Measurements from ENCODE around the gene PRSS36.
"Not testable (repeated sequence)": the region's sequence is repeated elsewhere in the genome, so short reads cannot be mapped to it uniquely, and the experiment has no call there.

PRSS36 gene

DNA sequence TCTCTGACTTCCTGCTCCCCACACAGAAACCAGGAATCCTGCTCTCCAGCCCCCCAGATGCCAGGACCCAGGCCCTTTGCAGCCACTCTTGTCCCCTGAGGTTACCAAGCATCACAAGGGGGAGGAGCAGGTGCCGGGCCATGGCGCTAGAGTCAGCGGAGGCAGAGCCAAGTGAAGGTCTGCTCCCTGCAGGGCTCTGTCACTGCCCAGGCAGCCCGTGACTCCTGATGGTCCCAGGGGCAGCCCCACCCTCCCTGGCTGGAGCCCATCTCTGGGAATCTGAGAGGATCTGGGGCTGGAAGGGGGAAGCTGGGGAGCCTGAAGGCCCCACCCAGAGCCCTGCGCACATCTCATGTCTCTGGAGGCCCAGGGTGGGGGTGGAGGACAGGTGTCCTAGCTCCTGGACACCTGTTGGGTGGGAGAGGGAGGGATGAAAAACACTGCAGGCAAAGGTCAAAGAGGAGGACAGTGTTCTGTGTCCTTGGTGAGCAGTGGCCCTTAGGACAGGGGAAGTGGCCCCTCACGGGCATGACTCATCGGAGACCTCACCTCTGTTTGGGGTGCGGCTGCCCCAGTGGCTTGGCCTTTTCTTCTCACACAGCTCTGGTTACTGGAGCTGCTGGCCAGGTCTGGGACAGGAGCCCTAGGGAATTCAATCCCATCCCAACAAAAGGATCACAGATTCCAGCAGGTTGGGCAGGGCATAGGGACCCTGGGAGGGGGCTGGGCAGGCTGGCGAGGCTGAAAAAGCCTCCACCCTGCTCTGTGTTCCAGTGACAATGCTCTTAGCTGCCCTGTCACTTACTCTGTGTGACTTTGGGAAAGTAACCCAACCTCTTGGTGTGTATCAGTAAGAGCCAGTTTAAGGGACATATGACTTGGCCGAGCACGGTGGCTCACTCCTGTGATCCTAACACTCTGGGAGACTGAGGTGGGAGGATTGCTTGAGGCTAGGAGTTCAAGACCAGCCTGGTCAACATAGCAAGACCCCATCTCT, at the start of gene PRSS36:
Gene PRSS36 (minus strand): TSS at position 173 of the 997 bp plus-strand sequence. CDS start 31 bp downstream, at position 142.
- no peak for DNase-seq (ENCODE audit: low read depth)

DNA sequence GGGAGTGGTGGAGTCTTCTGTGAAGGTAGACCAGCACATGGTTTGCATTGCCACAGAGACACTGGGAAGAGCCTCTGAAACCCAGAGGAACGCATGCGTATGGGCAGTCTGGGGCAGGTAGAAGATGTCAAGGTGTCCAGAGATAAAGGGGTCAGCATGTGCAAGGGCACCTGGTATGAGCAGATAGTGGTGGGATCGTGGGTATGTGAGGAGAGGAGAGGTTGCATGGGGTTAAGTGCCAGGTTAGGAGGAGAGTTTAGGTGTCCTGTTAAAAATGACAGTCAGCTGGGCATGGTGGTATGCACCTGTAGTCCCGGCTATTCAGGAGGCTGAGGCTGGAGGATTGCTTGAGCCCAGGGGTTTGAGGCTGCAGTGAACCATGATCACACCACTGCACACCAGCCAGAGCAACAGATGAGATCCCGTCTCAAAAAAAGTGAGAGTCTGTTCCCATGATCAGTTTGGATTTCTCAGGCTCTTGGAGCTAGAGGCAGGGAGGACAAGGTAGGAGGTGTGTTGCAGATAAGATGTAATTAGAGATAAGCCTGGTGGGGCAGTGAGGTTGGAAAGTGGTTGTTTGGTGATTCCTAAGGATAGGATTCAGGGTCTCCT, 49.7 kb upstream of the PRSS36 start:
- no peak for DNase-seq (ENCODE audit: low read depth)

DNA sequence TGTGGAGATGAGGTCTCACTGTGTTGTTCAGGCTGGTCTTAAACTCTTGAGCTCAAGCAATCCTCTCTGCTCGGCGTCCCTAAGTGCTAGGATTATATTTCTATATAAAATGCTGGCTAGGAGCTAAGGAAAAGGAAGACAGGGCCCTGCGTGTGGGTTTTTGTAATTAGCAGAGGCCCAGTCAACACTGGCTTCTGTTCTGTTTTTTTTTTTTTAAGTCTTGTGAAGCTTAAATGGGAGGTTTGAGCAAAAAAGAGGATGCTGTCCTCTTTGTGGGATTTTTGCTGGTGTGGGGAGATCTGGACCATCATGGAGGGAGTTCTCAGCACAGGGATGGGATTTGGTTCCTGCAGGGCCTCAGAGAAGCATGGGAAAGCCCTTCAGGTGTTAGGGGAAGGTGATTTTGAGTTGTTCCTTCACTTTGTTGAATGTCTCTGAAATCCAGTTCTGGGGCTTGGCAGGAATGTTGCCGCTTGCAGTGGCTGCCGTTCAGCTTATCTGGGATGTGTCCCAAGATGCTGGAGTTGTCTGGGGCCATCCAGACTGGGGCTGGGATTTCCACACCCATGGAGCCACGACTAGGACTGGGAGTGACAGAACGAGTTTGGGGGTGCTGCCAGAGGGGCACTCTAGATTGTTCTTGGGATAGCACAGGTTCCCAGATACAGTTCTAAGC, 48.5 kb upstream of the PRSS36 start:
- no peak for DNase-seq (ENCODE audit: low read depth)

DNA sequence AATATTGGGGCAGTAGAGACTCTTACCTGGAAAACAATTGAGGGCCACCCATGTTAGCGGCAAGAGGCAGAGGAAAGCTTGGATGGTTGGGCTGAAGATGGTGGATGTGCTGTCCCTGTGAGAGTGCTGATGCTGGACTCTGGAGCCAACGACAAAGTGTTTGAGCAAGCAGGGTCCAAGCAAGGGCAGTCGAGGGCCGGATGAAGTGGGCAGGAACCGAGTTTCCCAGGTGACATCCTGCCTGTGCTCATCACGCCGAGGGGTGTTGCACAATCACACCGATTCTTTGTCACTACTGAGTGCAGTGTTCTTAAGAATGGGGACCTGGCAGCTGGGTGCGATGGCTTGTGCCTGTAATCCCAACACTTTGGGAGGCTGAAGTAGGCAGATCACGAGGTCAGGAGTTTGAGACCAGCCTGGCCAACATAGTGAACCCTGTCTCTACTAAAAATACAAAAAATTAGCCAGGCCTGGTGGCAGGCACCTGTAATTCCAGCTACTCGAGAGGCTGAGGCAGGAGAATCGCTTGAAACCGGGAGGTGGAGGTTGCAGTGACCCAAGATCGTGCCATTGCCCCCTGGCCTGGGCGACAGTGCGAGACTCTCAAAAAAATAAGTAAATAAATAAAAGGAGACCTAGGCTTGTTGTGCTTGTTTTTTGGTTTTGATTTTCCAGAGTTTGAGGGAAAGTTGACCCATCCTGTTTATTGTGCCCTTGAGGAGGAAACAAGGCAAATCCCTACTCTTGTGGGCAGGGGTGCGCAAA, 46.6 kb upstream of the PRSS36 start:
- DNase-seq (ENCODE audit: low read depth), result no peak

DNA sequence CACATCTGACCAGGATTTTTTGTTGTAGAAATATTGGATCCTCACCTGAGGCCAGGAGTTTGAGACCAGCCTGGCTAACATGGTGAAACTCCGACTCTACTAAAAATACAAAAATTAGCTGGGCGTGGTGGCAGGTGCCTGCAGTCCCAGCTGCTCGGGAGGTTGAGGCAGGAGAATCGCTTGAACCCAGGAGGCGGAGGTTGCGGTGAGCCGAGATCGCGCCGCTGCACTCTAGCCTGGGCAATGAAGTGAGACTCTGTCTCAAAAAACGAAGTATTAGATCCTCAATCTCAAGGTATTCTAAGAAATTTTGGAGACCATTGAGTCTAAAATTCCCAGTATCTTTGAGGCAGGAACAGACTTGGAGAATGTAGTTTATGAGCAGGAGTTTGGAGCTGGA, 46.0 kb upstream of the PRSS36 start:
- not testable (repeated sequence) for DNase-seq (ENCODE audit: low read depth)

DNA sequence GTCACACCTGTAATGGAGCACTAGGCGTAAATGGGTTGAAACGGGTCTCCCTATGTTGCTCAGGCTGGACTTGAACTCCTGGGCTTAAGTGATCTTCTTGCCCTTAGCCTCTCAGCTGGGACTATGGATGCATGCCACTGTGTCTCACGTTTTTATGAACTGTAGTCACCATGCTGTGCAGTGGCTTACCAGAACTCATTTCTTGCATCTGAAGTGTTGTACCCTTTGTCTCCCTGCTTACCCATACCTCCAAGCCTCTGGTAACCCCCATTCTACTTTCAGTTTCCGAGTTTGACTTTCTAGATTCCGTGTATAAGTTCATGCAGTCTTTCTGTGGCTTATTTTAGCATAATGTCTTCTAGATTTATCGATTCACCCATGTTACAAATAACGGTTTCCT, 45.0 kb upstream of the PRSS36 start:
- no peak for DNase-seq (ENCODE audit: low read depth)

DNA sequence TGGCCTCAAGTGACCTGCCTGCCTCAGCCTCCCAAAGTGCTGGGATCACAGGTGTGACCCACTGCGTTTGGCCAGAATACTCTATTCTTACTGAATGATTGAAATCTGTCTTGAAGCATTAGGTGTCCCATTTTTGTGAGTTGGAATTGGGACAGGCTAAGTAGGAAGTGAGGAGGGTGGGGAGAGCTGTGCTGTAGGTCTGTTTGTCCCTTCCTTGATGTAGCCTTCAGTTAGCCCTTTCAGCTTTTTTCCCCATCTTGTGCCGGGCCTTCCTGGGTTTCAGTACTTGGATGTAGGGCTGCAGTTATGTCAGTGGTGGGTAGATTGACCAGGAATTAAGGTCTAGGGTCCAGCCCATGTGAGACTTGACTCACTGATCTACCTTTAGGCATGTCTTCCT, 44.0 kb upstream of the PRSS36 start:
- no peak for DNase-seq (ENCODE audit: low read depth)

DNA sequence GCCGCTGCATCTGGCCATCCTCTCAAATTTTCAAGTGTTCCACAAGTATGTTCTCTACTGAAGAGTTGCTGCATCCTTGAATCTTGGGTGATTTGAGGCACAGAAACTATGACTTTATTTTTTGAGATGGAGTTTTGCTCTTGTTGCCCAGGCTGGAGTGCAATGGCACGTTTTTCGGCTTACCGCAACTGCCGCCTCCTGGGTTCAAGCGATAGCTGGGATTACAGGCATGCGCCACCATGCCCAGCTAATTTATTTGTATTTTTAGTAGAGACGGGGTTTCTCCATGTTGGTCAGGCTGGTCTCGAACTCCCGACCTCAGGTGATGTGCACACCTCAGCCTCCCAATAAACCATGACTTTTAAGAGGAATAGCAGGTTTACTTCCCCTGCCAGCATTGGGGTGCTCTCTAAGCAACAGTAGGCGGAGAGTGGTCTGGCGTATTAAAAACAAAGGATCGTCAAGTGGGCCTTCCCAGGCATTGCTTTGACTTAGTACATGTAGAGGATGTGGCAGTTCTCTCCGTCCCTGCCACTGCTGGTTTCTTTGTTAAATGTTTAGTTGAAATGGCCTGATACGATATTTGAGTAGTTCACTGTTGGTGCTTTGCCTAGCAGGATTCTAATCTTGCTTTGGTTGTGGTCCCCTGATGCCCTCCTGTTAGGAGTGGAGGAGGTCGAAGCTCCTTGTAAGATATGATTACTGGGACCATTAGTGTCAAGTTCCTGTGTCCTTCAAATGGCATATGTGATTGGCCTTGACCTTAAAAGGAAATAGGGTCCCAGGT, 43.2 kb upstream of the PRSS36 start:
- no peak for DNase-seq (ENCODE audit: low read depth)

DNA sequence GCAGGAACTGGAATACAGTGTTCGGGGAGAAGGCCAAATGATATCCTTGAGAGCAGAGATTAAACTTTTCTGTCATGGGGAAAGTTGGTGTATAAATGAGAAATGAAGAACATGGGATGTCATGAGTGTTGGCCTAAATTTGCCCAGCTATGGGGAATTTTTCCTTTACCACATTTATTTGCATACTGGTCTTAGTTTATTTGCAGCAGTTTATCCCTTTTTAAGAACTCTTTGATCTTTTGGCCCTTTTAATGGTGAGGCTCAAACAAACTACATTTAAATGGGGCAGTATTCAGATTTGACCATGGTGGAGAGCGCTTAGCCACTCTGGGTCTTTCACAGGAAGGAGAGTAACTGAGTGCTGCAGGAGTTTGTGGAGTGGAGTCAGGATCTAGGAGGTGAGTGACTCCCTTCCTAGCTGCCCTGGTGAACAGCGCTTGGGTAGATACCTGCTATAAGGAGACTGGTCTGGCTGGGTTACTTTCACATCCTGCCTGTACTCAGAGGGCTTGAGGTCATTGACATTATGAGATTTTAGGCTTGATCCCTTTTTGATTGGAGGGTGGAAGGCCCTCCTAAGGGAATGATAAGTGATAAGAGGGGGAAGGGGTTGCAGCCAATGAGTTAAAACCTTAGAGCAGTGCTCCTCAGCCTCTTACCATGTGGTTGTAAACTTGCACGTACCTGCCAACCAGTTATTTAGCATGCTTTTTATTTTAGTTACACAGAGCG, 42.0 kb upstream of the PRSS36 start:
- no peak for DNase-seq (ENCODE audit: low read depth)

DNA sequence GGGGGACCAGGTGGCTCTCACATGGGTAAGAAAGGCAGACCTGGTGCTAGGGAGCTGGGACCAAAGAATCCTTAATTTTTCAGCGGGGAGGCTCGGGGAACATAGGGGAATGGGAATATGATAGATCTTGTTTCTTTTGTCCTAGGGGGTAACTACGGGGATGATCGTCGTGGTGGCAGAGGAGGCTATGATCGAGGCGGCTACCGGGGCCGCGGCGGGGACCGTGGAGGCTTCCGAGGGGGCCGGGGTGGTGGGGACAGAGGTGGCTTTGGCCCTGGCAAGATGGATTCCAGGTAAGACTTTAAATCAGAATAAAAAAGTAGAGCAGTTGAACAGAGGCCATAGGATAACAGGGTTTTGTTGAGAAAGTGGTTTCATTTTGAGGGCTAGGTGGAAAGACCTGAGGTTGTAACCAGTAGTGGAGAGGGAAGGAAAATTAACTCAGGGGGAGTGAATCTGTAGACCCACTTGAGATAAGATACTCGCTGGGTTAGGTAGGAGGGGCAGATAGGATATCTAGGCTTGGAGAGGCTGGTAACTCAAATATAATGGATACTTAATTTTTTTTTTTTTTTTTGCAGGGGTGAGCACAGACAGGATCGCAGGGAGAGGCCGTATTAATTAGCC, 41.1 kb upstream of the PRSS36 start:
- DNase-seq (ENCODE audit: low read depth), result no peak

DNA sequence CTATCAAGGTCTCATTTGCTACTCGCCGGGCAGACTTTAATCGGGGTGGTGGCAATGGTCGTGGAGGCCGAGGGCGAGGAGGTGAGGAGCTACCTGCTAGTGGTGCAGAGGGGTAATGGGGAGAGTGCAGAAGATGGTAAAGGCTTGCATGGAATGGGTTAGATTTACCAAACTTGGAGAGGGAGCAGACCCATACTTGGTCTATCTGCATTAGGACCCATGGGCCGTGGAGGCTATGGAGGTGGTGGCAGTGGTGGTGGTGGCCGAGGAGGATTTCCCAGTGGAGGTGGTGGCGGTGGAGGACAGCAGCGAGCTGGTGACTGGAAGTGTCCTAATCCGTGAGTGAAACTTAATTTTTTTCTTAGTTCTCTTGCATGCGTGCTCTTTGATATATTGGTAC, 40.2 kb upstream of the PRSS36 start:
- no peak for DNase-seq (ENCODE audit: low read depth)

DNA sequence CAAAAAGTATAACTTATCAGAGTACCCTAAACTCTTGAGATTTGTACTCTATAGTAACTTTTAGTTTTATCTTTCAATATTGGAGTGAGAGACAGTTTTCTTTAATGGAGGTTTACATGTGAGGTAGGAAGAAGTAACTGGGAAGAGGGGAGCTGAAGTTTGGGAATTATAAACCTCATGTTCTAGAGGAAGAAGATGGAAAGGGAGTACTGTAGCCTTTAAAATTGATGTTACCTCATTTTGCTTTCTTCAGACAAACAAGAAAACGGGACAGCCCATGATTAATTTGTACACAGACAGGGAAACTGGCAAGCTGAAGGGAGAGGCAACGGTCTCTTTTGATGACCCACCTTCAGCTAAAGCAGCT, 39.5 kb upstream of the PRSS36 start:
- no peak for DNase-seq (ENCODE audit: low read depth)

DNA sequence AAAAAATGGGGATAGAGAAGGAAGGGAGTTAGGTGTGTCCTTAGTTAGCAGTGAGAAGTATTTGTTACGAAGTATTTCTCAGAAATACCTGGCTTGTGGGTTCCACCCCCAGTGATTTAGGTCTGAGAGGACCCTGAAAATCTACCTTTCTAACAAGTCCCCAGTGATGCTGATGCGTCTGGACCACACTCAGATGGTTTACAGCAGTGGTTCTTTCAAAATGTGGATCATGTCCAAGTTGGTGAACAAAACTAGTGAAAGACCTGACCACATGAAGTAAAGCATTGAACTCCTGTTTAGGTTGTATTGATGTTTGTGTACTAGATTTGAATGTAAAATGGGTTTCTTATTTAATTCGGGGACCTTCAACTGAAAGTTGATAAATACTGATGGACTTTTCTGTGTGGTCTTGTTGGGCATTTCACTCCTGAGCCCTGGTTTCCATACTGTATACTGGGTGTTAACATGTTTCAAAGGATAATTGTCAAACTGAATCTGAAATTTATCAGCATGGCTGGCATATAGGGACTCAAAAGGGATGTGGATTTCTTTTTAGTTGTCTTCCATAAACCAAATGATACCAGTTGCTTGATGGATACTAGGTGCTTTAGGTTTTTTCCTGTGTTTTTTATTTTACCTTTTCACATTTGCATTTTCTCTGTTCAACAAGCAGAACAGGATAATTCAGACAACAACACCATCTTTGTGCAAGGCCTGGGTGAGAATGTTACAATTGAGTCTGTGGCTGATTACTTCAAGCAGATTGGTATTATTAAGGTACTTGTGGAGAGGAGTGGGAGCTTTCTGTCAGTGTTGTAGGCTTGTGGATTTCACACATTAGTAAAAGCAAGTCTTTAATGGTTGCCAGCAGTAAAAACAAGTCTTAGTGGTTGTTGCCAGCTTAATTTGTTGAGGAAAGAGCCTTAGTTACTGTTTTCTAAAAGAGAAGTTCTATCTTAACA, 38.9 kb upstream of the PRSS36 start:
- DNase-seq (ENCODE audit: low read depth), result no peak

DNA sequence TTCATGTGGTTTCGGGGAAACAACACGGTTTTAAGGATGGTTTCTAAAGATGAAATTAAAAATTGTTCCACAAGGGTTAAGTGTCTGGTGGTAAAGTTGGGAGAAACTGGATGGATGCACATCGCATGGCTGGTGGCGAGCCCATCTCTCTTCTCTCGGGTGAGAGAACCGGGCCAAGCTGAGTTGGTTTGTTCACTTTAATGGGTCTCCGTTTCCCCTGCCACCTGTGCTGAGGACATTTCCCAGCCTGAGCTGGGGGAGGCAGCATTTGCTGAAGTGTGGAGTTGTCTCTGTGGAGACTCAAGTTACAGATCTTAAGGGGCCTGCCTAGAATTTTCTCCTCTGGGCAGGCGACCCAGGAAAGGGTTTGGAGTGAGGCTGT, 37.9 kb upstream of the PRSS36 start:
- DNase-seq (ENCODE audit: low read depth), result no peak

DNA sequence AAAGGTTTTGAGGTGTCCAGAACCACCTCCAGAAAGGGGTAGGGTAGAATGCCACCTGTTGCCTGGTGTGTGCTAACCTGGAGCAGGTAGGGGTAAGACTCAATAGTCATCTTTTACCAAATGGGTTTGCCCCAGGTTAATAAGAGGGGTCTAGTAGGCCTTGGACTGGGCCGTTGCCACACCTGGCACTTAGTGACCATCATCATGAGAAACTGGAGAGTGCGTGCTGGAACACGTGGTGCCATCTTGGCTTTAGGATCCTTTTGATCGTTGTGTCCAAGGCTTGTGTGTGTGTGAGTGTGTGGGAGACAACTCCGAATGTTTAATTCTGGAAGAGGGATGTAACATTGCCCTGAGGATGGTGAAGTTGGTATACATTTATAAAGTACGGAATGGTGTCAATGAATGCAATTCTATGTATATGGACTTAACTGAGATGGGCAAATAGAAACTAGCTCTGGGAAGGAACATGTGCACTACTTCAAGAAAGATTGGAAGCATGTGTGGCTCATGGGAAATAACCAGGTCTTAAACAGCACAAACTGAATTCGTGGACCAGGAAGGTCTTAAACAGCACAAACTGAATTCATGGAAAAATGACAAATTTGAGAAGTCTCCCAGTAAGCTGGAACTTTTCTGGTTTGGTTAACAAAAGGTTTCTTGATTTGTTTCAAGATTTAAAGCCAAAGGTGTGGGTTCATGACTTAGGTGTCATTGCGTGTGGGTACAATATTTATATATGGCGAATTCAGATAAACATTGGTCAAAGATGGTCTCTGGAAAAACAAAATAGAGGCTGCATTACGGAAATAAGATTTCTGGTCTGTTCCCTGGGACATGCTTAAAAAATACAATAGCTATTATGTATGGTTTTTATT, 37.3 kb upstream of the PRSS36 start:
- DNase-seq (ENCODE audit: low read depth), result no peak

DNA sequence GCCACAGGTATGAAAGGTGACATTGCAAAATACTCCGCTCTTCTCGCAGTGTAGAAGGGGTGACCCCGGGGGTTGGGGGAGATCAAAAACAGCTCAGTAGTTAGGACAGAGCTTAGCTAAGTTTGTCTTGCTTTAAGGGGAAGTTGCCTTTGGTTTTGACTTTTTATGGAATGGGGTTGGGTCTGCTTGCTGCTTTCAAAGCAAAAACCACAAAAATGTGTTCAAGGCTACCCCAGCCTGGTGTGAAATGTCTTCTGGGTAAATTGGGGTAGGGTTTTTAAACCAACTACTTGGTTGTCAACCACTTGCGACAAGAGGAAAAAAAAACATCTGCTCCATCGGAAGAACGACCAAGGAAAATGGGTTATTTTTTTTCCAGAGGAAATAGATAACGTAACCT, 36.3 kb upstream of the PRSS36 start:
- no peak for DNase-seq (ENCODE audit: low read depth)

DNA sequence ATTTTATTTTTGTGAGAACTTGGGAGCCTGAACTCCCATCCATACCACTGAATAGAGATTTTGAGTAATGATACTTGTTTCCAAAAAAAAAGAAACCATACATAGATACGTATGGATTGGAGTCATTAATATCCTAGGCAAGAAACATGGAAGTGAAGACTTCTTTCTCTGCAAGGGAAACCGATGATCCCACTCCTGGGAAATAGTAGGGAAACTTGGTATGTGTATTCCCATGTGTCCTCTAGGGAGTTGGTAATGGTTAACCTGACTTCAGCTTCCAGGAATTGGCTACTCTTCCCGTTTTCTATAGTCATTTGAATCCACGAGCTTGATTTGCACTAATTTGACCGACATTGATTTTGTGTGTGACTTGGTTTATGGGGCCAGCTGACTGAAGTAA, 35.5 kb upstream of the PRSS36 start:
- DNase-seq (ENCODE audit: low read depth), result no peak

DNA sequence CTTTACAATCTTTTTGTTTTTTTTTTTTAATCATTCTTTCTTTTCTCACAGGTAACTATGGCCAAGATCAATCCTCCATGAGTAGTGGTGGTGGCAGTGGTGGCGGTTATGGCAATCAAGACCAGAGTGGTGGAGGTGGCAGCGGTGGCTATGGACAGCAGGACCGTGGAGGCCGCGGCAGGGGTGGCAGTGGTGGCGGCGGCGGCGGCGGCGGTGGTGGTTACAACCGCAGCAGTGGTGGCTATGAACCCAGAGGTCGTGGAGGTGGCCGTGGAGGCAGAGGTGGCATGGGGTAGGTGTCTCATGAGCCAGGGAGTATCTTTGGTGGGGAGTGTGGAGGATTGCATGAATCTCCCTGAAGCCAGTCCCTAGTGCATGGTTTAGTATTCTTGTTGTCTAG, 35.0 kb upstream of the PRSS36 start:
- no peak for DNase-seq (ENCODE audit: low read depth)
